Suprapubic skin (tissue), 4 donors: ENCODE results near the gene PPP1R9B. TPM values are rescaled to one million over a fixed set of nuclear protein-coding genes. Genes with fewer than 3 reads are reported as not detected.

ENCODE experiments used
- DNase-seq, 2 donors: peaks; one replicate each; pipeline ENCODE4 v3.0.0-alpha.2; 2019; ENCODE audit warnings: low spot score in 2 of 2
- H3K27ac ChIP-seq: fragments of 200-600 bp; sonication (generic); one replicate; pipeline ENCODE4 v1.5.1; 2019
- H3K27me3 ChIP-seq: fragments of 200-600 bp; sonication (generic); one replicate; pipeline ENCODE4 v1.5.1; 2019
- H3K36me3 ChIP-seq: fragments of 200-600 bp; sonication (generic); one replicate; pipeline ENCODE4 v1.5.1; 2019
- H3K4me1 ChIP-seq: fragments of 200-600 bp; sonication (generic); one replicate; pipeline ENCODE4 v1.5.1; 2019
- H3K4me3 ChIP-seq: fragments of 200-600 bp; sonication (generic); one replicate; pipeline ENCODE4 v1.5.1; 2019; ENCODE audit warnings: mild to moderate bottlenecking
- H3K9me3 ChIP-seq: fragments of 200-600 bp; sonication (generic); one replicate; pipeline ENCODE4 v1.5.1; 2019
- EP300 ChIP-seq: sonication (generic); formaldehyde crosslinking; IDR thresholded peaks from one replicate; pipeline ENCODE4 v1.6.1; 2017; ENCODE audit warnings: antibody characterized with exemption
- POLR2A ChIP-seq, 2 donors: fragments of 450-650 bp; IDR thresholded peaks; one replicate each; pipeline ENCODE4 v1.6.1; 2017; ENCODE audit warnings: antibody characterized with exemption in 2 of 2, mild to moderate bottlenecking in 2 of 2, moderate library complexity in 2 of 2
- POLR2AphosphoS5 ChIP-seq, 3 donors: sonication (generic); formaldehyde crosslinking; IDR thresholded peaks; one replicate each; pipeline ENCODE4 v1.6.1; 2017; ENCODE audit warnings: antibody characterized with exemption in 3 of 3
- WGBS: methylation state at CpG from one replicate; pipeline ENCODE4 v1.1.5; 2018; 5-methylcytosine and 5-hydroxymethylcytosine counted together
- total RNA-seq, 4 donors: library from RNA; depleted of rRNA; stranded (reverse); fragments of >200 nt; gene quantifications; one replicate each; pipeline ENCODE4 v1.1.0, GENCODE V29; 2016
- TF ChIP-seq, protein P1 (sequence below), 2 donors: fragments of 200-600 bp in 1 of 2; fragments of 450-650 bp in 1 of 2; sonication (generic) in 1 of 2; IDR thresholded peaks; one replicate each; pipeline ENCODE4 v1.5.1; 2016 to 2019; ENCODE audit warnings: antibody characterized with exemption in 2 of 2, mild to moderate bottlenecking in 1 of 2, moderate library complexity in 1 of 2

PPP1R9B gene
- total RNA-seq, 4 donors from 2014 or later, result 21.5 to 26.2 (median 23.7) TPM

DNA sequence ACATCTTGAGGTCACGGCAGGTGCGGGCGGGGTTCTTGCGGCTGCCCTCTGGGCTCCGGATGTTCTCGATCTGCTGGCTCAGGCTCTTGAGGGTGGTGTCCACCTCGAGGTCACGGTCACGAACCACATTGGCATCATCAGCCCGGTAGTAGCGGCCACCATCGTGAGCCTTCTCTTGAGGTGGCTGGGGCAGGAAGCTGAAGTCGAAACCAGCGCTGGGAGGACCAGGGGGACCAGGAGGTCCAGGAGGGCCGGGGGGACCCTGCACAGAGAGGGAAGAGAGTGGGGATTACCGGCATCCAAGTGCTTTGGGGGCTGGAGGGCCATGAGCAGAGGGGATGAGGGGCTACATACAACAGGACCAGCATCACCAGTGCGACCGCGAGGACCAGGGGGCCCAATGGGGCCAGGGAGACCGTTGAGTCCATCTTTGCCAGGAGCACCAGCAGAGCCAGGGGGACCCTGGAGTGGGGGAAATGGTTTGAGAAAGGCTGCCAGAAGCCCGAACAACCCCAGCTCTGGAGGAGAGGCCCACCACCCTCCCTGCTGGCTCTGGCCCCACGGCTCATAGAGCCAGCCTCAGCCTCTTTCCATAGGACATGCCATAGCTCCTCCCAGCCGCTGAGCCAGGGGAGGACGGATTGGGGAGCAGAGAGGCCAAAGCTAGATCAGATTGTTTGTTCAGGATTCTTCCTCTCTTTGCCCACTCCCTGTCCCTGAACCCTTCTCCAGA lies 36.4 kb upstream of the PPP1R9B start:
- no peak for DNase-seq
- peaks cover 37% of the 10 kb centered on the region for H3K36me3 ChIP-seq
- WGBS, result 64% methylated on average over 23 of the region's 24 CpGs
- TF ChIP-seq POLR2A (IDR thresholded peaks at IDR 0.05), result no peak
- H3K4me3 ChIP-seq, result no peak overlapping the region
- H3K27ac ChIP-seq, result no peak overlapping the region
- peaks cover 34% of the 10 kb centered on the region for H3K4me1 ChIP-seq
- H3K9me3 ChIP-seq, result no peaks in the 10 kb centered on the region
- no peaks in the 10 kb centered on the region for H3K27me3 ChIP-seq

- 67% methylated on average over 26 of the region's 31 CpGs for WGBS
Measured at GRCh38 chr17:50185631-50186471, 35.4 kb upstream of the PPP1R9B start.

GRCh38 chr17:50184611-50185398 lies 34.3 kb upstream of the PPP1R9B start:
- Histone ChIP-seq H3K9me3 (no peaks in the 10 kb centered on the region), H3K4me1 (peaks cover 46% of the 10 kb centered on the region), H3K4me3 (no peak overlapping the region), H3K36me3 (peaks cover 28% of the 10 kb centered on the region), H3K27me3 (no peaks in the 10 kb centered on the region), H3K27ac (peak overlapping the region; percentile 79)
- 25% methylated on average over 15 of the region's 19 CpGs for WGBS
- TF ChIP-seq POLR2AphosphoS5 (IDR thresholded peaks at IDR 0.05) (peak in 2 of 3 donors; percentile 23 to 27), EP300 (no peak)
- DNase-seq, result peak; percentile 91 to 93

More at GRCh38 chr17:50185631-50186471, 35.4 kb upstream of the PPP1R9B start:
- no peaks in the 10 kb centered on the region for H3K9me3 ChIP-seq
- H3K4me1 ChIP-seq, result peaks cover 44% of the 10 kb centered on the region
- peak overlapping the region; percentile 79 for H3K27ac ChIP-seq
- H3K36me3 ChIP-seq, result peaks cover 33% of the 10 kb centered on the region
- H3K27me3 ChIP-seq, result no peaks in the 10 kb centered on the region
- no peak for TF ChIP-seq POLR2AphosphoS5 (IDR thresholded peaks at IDR 0.05)
- TF ChIP-seq, protein P1, sequence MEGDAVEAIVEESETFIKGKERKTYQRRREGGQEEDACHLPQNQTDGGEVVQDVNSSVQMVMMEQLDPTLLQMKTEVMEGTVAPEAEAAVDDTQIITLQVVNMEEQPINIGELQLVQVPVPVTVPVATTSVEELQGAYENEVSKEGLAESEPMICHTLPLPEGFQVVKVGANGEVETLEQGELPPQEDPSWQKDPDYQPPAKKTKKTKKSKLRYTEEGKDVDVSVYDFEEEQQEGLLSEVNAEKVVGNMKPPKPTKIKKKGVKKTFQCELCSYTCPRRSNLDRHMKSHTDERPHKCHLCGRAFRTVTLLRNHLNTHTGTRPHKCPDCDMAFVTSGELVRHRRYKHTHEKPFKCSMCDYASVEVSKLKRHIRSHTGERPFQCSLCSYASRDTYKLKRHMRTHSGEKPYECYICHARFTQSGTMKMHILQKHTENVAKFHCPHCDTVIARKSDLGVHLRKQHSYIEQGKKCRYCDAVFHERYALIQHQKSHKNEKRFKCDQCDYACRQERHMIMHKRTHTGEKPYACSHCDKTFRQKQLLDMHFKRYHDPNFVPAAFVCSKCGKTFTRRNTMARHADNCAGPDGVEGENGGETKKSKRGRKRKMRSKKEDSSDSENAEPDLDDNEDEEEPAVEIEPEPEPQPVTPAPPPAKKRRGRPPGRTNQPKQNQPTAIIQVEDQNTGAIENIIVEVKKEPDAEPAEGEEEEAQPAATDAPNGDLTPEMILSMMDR (IDR thresholded peaks at IDR 0.05), result no peak
- no peak for TF ChIP-seq POLR2A (IDR thresholded peaks at IDR 0.05)
- no peak for TF ChIP-seq EP300
- H3K4me3 ChIP-seq, result no peak overlapping the region
- DNase-seq, result no peak

DNA sequence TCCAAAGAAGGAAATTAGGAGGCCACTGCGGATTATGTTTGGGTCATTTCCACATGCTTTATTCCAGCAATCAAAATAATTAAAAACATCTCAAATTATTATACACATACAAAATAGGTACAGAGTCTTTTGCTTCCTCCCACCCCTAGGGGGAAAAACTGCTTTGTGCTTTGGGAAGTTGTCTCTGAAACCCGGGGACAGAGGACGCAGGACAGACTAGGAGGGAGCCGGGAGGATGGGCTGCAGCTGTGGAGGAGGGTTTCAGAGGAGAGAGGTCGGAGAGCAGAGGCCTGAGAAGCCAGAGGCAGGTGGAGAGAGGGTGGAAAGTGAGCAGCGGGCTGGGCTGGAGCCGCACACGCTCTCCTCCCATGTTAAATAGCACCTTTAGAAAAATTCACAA lies 33.6 kb upstream of the PPP1R9B start:
- no peaks in the 10 kb centered on the region for H3K27me3 ChIP-seq
- 27% methylated on average over 8 of the region's 8 CpGs for WGBS
- no peaks in the 10 kb centered on the region for H3K9me3 ChIP-seq
- peak overlapping the region; percentile 79 for H3K27ac ChIP-seq
- TF ChIP-seq, protein P1 (IDR thresholded peaks at IDR 0.05), result peak in 1 of 2 donors; percentile 12
- TF ChIP-seq EP300, result no peak
- peaks cover 25% of the 10 kb centered on the region for H3K36me3 ChIP-seq
- peak overlapping the region; percentile 22 for H3K4me3 ChIP-seq
- DNase-seq, result no peak
- peaks cover 46% of the 10 kb centered on the region for H3K4me1 ChIP-seq

- peak overlapping the region; percentile 22 for H3K4me3 ChIP-seq
- H3K27ac ChIP-seq, result peak overlapping the region; percentile 79
- no peak for DNase-seq
- peaks cover 51% of the 10 kb centered on the region for H3K4me1 ChIP-seq
- no peak for TF ChIP-seq POLR2A (IDR thresholded peaks at IDR 0.05)
- no peak for TF ChIP-seq EP300
- TF ChIP-seq, protein P1 (IDR thresholded peaks at IDR 0.05), result no peak
- TF ChIP-seq POLR2AphosphoS5 (IDR thresholded peaks at IDR 0.05), result no peak
- H3K9me3 ChIP-seq, result no peaks in the 10 kb centered on the region
- H3K27me3 ChIP-seq, result no peaks in the 10 kb centered on the region
- 66% methylated on average over 8 of the region's 12 CpGs for WGBS
- H3K36me3 ChIP-seq, result peaks cover 20% of the 10 kb centered on the region
Measured at GRCh38 chr17:50183421-50183994, 33.0 kb upstream of the PPP1R9B start.
